T-helper 22 cell (primary cell): ENCODE results near the gene DENND6B.
"Not testable (repeated sequence)": the region's sequence is repeated elsewhere in the genome, so short reads cannot be mapped to it uniquely, and the experiment has no call there.

ENCODE experiments used
- DNase-seq: peaks from one replicate; pipeline ENCODE4 v3.0.0-alpha.2; 2020; ENCODE audit warnings: low read depth

The DENND6B gene

DNA sequence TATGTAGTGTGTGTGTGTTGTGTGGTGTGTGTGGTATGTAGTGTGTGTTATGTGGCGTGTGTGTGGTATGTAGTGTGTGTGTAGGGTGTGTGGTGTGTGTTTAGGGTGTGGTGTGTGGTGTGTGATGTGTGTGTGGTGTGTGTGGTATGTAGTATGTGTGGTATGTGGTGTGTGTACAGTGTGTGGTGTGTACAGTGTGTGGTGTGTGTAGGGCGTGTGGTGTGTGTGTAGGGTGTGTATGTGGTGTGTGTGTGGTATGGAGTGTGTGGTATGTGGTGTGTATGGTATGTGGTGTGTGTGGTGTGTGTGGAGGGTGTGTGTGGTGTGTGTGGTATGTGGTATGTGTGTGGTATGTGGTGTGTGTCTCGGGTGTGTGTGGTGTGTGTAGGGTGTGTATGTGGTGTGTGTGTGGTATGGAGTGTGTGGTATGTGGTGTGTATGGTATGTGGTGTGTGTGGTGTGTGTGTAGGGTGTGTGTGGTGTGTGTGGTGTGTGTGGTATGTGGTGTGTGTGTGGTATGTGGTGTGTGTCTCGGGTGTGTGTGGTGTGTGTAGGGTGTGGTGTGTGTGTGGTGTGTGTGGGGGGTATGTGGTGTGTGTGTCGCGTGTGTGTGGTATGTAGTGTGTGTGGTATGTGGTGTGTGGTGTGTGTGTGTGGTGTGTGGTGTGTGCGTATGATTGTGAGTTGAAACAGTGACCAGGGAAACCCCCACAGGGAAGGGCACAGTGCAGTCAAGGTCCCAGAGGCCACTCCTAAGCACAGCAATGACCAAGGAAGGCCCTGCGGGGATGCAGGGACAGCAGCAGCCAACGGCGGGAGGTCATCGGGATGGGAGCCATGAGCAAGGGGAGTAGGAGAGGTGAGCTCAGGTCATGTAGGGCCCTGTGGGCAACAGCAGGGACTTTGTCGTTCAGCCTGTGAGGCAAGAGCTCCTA is 13.4 kb upstream of the DENND6B start:
- DNase-seq, result no peak

DNA sequence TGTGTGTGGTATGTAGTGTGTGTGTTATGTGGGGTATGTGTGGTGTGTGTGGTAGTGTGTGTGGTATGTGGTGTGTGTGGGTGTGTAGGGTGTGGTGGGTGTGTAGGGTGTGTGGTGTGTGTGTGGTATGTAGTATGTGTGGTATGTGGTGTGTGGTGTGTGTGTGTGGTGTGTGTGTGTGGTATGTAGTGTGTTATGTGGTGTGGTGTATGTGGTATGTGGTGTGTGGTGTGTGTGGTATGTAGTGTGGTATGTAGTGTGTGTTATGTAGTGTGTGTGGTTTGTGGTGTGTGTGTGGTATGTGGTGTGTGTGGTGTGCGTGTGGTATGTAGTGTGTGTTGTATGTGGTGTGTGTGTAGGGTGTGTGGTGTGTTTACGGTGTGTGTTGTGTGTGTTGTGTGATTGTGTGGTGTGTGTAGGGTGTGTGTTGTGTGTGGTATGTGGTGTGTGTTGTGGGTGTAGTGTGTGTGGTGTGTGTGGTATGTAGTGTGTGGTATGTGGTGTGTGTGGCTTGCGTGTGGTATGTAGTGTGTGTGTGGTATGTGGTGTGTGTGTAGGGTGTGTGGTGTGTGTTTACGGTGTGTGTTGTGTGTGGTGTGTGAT is 12.1 kb upstream of the DENND6B start:
- no peak for DNase-seq

DNA sequence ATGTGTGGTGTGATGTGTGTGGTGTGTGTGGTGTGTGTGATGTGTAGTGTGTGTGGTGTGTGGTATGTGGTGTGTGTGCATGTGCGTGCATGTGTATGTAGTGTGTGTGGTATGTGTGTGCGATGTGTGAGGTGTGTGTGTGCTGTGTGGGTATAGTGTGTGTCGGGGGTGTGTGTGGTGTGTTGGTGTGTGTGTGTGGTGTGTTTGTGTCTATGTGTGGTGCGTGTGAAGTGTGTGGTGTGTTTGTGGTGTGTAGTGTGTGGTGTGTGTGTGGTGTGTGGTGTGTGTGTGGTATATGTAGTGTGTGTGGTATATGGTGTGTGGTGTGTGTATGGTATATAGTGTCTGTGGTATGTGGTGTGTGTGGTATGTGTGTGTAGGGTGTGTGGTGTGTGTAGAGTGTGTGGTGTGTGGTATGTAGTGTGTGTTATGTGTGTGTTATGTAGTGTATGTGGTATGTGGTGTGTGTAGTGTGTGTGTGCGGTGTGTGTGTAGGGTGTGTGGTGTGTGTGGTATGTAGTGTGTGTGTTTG is 11.3 kb upstream of the DENND6B start:
- DNase-seq, result no peak

DNA sequence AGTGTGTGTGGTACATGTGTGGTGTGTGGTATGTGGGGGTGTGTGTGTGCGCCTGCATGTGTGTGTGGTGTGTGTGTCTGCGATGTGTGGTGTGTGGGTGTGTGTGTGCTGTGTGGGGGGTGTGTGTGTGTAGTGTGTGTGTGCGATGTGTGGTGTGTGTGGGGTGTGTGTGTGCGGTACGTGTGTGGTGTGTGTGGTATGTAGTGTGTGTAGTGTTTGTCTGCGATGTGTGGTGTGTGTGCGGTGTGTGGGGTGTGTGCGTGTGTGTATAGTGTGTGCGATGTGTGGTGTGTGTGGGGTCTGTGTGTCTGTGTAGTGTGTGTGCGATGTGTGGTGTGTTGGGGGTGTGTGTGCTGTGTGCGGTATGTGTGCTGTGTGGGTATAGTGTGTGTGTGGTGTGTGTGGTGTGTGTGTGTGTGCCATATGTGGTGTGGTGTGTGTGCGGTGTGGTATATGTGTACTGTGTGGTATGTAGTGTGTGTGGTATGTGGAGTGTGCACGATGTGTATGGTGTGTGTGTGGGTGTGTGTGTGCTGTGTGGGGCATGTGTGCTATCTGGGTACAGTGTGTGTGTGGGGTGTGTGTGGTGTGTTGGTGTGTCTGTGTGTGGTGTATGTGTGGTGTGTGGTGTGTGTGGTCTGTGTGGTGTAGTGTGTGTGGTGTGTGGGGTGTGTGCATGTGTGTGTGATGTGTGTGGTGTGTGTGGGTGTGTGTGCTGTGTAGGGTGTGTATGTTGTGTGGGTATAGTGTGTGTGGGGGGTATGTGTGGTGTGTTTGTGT is 10.6 kb upstream of the DENND6B start:
- DNase-seq, result no peak

DNA sequence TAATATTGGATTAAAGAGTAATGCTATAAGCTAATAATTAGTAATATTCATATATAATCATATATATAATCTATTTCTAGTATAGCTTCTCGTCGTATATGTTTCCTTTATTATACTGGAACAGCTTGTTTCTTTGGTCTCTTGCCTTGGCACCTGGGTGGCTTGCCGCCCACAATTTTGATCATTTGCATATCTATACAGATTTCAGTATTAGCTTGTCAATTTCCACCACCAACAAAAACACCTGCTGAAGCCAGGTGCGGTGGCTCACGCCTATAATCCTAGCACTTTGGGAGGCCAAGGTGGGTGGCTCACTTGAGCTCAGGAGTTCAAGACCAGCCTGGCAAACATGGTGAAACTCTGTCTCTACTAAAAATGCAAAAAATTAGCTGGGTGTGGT is 7.6 kb upstream of the DENND6B start:
- DNase-seq, result not testable (repeated sequence)

DNA sequence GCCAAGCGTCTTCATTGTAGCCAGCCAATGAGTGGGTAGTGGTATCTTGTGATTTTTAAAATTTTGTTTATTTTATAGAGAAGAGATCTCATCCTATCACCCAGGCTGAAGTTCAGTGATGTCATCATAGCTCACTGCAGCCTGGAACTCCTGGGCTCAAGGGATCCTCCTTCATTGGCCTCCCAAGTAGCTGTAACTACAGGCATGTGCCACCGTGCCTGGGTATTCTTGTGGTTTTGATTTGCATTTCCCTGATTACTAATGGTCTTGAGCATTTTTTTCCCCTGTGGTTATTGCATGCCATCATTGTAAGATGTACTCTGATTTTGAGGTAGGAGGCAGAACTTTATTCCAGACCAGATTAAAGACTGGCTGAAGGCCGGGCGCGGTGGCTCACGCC is 2.4 kb upstream of the DENND6B start:
- DNase-seq, result no peak

DNA sequence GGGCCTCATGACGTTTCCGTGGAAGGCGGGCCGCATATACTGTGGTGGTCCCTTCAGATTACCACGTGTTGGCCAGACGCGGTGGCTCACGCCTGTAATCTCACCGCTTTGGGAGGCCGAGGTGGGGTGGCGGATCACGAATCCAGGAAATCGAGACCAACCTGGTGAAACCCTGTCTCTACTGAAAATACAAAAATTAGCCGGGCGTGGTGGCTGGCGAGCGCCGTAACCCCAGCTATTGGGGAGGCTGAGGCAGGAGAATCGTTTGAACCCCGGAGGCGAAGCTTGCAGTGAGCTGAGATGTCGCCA is 853 bp upstream of the DENND6B start:
- DNase-seq, result no peak

DNA sequence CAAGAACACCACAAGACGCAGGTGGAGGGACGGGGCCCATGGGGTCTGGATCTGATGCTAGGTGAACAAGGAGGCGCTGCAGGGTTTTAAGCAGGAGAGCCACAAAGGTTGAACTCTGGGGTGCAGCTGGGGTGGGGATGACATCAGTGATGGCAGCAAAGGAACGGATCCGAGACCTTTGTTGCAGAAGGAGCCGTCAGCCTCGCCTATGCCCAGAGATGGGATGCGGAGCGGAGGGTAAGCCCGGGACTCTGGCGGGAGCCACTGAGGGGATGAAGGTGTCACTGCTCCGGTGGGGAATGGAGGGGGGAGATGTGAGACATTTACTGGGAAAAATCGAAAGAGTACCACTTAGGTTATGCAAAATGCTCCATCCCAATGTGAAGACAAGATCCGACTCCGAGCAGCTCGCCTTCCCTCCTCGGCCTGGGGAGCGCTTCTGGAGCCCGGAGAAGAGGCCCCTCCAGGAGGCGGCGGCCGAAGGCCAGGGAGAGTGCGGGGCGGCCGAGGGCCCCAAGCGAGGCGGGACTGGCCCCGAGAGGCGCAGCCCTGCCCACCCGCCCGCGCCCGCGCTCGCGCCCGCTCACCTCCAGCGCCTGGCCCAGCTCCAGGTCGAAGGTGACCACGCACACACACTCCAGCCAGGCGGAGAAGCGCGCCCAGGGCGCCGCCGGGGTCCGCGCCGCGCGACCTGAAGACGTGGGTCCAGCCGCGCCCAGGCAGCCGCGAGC is 422 bp downstream of the DENND6B start:
- DNase-seq, result no peak

DNA sequence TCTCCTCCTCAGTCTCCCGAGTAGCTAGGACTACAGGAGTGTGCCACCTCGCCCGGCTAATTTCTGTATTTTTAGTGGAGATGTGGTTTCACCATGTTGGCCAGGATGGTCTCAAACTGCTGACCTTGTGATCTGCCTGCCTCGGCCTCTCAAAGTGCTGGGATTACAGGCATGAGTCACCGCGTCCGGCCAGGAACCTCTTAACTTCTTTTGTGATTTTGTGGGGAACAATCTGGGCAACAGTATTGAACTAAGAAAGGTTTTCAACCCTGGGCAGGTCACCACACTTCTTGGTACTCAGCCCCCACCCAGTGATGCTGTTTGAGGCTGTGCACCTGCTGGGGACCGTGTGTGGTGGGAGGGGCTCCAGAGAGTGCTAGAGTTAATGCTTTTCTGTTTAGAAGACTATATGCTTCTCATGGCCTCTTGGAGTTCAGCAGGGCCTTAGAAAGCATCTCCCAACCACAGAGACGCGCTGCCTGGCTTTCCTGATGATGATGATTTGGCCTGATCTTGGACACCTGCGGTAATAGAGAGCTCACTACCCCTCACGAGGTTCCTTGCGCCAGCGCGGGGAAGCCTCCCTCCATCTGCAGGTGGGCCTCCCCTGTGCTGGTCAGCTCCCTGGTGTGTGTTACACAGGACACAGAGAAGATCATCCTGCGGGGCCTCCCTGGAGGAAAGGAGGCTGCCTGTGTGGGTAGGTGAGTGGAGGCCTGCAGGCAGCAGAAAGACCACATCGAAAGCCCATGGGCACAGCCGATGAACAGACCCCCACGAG is 1.2 kb downstream of the DENND6B start:
- no peak for DNase-seq

DNA sequence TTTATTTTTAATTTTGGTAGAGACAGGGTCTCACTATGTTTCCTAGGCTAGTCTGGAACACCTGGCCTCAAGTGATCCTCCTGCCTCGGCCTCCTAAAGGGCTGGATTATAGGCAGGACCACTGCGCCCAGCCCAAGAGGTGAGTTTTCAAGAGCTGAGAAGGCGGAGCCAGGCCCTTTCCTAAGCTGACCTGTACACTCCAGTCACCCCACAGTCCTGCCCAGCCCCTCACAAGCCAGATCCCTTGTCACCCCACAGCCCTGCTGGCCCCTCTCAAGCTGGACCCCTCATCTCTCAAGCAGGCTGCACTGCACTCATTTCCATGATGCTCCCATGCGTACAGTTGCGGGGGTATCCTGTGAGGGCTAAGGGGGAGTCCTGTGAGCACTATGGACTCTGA is 2.9 kb downstream of the DENND6B start:
- no peak for DNase-seq

DNA sequence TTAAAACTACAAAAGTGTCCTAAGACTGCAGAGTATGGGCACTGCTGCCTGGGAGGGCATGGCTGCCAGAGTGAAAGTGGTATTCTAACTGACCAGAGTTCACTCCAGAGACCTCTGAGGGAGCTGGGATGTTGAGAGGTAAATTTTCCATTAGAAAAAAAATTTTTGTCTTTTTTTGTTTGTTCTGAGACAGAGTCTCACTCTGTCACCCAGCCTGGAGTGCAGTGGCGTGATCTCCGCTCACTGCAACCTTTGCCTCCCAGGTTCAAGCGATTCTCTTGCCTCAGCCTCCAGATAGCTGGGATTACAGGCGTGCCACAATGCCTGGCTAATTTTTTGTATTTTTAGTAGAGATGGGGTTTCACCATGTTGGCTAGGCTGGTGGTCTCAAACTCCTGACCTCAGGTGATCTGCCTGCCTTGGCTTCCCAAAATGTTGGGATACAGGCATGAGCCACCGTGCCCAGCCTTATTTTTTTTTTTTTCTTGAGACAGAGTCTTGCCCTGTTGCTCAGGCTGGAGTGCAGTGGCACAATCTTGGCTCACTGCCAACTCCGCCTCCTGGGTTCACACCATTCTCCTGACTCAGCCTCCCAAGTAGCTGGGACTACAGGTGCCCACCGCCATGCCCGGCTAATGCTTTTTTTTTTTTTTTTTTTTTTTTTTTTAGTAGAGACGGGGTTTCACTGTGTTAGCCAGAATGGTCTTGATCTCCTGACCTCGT is 4.3 kb downstream of the DENND6B start:
- DNase-seq, result not testable (repeated sequence)

DNA sequence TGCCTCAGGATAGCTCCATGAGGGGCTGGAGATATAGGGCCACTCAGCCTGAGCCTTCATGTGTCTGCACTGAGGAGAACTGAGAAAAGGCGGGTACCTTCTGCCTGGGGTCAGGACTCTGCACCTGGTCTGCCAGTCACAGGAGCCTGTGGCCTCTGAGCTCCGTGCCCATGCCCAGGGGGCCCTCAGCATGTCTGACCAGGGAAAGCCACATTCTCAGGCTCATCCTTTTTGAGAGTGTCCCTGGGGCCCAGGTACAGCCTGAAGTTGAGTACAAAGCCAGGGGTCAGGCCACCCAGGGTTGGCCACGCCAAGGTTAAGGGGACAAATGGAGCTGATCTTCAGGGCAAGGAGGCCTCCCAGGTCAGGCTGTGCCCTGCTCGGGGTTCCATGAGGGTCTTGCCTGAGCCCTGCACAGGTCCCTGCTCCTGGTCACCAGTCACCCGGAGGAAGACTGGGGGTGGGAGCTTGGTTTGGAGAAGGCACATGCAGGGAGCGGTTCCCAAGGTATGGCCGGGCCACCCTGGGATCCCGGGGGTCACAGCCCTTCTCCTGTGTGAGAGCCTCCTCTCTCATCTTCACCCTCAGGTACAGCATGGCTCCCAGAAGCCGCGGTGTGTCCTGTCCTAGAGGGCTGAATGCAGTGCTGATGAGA is 6.0 kb downstream of the DENND6B start:
- DNase-seq, result no peak

DNA sequence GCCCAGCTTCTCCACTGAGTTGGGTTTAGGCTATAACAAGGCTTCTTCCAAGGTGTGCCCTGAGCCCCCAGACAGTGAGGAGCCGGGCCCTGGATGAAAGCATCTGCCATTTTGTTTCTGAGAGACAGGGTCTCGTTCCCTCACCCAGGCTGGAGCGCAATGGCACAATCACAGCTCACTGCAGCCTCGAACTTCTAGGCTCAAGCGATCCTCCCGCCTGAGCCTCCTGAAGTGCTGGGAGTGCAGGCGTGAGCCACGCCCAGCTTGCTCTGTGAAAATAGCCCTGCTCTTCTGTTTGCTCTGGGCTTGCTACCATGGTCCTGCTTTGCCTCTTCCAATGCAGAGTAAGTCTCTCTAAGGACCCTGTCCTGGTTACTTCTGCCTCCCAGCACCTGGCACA is 6.7 kb downstream of the DENND6B start:
- no peak for DNase-seq

DNA sequence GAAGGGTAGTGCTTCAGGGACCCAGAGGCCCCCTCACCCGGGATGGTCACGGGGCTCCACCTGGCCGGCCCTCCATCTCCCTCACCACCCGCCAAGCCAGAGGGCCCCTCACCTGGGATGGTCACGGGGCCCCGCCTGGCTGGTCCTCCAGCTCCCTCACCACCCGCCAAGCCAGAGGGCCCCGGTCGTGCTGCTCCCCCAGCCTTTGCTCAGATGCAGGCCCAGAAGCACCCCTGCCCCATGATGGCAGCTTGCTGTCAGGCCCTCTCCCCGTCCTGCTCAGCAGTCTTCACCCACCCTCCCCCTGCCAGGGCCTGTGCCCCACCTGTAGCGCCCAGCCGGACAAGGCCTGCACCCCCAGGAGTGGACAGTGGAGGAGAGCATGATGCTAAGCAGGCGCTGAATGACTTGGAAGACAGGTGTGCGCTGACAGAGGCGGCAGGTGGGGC is 7.3 kb downstream of the DENND6B start:
- no peak for DNase-seq

DNA sequence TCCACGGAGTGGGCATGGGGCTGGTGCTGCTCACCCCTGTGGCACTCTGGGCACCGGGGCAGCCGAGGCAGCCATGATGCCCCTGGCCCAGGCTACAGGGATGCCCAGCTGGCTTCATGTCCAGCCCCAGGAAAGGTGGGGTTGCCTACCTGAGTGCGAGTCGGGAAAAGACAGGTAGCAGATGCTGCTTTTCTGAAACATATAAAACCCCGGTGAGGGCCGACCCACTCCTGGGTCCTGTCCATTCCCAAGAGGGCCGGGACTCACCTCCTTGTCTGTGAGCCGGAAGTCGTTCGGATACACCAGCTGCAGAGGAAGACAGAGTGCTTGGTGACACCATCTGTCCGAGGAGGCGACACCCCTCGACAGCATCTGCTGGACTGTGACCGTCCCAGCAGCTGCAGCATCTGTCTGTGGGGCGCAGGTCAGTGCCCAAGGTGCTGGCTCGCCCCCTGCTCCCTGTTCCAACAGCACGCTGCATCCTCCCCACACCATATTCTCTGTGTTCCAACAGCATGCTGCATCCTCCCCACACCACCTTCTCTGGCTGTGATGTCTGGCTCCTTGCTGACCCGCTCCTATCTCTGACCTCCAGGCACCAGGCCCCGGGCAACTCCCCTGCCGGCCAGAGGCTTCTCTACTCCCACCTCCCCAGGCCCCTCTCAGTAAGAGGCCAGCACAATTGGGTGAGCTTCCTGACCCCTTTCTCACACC is 8.0 kb downstream of the DENND6B start:
- DNase-seq, result no peak

DNA sequence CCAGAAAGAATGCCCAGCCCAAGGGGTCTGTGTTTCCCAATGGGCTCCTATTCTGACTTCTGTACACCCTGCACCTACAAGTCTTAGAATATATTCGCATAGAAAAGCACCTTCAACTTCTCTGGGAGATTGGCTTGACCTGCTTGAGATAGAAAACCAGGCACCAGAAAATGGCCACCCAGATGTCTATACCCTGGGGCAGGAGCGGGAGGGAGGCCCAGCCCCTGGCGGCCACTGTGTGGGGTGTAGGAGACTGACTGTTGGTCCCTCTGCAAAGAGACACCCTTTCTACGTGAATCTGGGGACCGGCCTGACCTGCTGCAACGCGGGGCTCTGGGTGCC is 8.5 kb downstream of the DENND6B start:
- no peak for DNase-seq

DNA sequence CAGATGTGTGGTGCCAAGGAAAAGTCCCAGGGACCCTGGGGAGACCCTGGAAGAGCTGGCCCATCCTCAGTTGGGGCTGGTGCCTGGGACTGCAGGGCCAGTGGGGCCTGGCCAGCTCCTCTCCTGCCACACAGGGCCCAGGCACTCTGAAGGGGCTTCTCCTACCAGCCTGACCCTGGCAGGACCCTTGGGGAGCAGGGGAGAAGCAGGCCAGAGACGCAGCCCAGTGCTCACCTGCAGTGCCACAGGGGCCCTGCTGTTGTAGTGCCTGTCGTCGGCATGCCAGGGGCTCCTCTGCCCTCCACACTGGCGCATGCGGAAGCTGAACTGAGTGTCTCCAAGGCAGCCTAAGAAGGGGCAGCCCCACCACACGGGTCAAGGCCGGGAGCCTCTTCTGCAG is 9.1 kb downstream of the DENND6B start:
- no peak for DNase-seq

DNA sequence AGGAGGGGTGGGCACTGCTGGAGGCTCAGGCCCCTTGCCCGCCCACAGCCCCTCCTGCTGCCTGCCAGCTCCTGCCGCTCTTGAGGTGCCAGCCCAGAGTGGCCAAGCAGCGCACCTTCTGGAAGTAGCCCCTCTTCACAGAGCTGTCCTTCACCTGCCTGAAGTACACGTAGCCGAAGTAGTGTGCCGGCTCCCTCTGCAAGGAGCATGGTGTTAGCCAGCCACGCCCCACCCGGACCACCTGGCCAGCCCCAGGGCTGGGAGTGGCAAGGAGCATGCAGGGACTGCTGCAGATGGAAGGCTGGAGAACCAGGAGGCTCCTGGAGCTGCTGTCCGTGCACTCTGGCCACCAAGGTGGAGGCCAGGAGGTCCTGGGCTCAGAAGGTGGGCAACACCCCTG is 9.6 kb downstream of the DENND6B start:
- no peak for DNase-seq
